ENCODE data around the gene SPATA45. TPM values are rescaled to one million over a fixed set of nuclear protein-coding genes. Genes with fewer than 3 reads are reported as not detected.
A peak's percentile ranks its signal among the peaks of the same experiment; 100 is the strongest.
"Not testable (repeated sequence)": the region's sequence is repeated elsewhere in the genome, so short reads cannot be mapped to it uniquely, and the experiment has no call there.

SPATA45 gene
- polyA plus RNA-seq, 3 donors from 2014 or later = not detected

DNA sequence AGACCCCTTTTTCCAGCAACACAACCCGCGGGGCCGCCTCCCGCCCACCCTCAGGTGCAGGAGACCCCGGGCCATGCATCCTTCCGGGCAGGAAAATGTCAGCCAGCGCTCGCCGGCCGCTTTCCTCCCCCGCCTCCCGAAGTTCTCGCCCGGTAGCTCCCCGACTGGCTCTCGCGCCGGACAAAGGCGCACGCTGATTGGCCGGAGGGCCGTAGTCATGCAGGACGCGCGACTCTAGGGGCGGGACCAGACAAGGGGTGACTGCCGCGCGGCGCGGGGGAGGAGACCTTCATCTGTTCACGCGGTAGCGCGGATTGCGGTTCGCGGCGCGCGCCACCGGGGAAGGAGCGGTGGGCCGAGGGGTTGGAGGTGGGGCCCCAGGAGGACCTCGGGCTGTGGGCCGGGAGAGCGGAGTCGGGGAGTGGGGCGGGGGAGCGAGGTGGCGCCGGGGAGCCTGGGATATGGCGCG is 10.6 kb upstream of the SPATA45 start, which contains the start of gene FLVCR1:
FLVCR1 (plus strand) TSS at position 284 of the 469 bp plus-strand sequence; CDS start at position 462, 178 bp downstream.
- peaks cover 3 to 10% (median 4%) of the 10 kb centered on the region in 3 donors for H3K27me3 Mint-ChIP-seq (ENCODE audit: low read depth in 3 of 3)
- peak within 1 kb of the TSS in 5 of 6 donors; percentile 91 to 96 (median 94) for H3K27ac Mint-ChIP-seq
- peak within 1 kb of the TSS in 4 of 5 donors; percentile 21 to 97 (median 78) for H3K4me3 Mint-ChIP-seq
- H3K36me3 Mint-ChIP-seq = peaks cover 4 to 12% (median 5%) of the 10 kb centered on the region in 3 donors
- peaks cover 21 to 26% of the 10 kb centered on the region in 2 donors for H3K4me1 Mint-ChIP-seq
- peak; percentile 94 to 95 (median 94) for DNase-seq
- no peaks in the 10 kb centered on the region for H3K9me3 Mint-ChIP-seq

DNA sequence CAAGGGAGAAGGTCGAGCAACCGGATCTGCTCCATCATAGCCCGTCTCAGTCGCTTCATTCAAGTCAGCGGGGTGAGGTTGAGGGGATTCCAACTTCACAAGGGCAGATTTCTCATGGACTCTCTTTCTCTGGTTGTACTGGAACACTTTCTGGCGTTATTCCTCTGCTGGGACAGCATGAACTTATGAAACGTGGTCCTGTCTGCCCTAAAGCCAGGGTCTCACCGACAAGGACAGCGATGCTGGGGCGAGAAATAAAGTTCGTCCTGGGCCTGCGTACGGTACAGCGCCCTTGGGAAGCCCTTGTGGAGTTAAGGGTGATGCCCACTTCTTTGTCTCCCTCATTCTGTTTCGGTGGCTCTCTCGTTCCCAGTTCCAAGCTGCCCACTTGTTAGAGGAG is 9.3 kb upstream of the SPATA45 start:
- no peak for DNase-seq
- H3K9me3 Mint-ChIP-seq = no peaks in the 10 kb centered on the region
- H3K27me3 Mint-ChIP-seq (ENCODE audit: low read depth in 3 of 3) = peaks cover 3 to 10% (median 4%) of the 10 kb centered on the region in 3 donors
- peak overlapping the region in 5 of 6 donors; percentile 14 to 76 (median 30) for H3K27ac Mint-ChIP-seq
- peaks cover 17 to 25% of the 10 kb centered on the region in 2 donors for H3K4me1 Mint-ChIP-seq
- H3K4me3 Mint-ChIP-seq = peak overlapping the region in 4 of 5 donors; percentile 21 to 65 (median 49)
- peaks cover 5 to 21% (median 7%) of the 10 kb centered on the region in 3 donors for H3K36me3 Mint-ChIP-seq

DNA sequence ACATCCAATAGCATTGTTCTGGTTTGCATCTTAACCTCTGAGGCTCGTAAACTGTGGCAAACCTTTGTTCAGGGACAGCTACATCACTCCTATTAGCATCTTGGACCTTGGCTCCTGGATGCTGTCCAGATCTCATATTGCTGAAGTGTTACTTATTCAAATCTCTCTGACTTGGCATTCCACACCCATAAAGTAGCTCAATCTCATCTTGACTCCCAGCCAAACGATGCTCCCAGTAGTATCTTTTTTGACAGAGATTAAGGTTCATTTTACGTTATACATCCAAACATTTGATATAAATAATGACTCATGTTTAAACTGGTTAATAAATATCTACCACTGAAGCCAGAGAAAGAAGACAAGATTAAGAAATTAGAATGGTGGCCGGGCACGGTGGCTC is 6.2 kb upstream of the SPATA45 start:
- no peak for DNase-seq
- Mint-ChIP-seq H3K4me3 (no peak overlapping the region), H3K9me3 (no peaks in the 10 kb centered on the region), H3K27me3 (ENCODE audit: low read depth in 3 of 3) (peaks cover 3 to 8% (median 4%) of the 10 kb centered on the region in 3 donors), H3K27ac (peak overlapping the region in 1 of 6 donors; percentile 64), H3K4me1 (peaks cover 17% of the 10 kb centered on the region in 2 donors), H3K36me3 (peaks cover 5 to 21% (median 7%) of the 10 kb centered on the region in 3 donors)

DNA sequence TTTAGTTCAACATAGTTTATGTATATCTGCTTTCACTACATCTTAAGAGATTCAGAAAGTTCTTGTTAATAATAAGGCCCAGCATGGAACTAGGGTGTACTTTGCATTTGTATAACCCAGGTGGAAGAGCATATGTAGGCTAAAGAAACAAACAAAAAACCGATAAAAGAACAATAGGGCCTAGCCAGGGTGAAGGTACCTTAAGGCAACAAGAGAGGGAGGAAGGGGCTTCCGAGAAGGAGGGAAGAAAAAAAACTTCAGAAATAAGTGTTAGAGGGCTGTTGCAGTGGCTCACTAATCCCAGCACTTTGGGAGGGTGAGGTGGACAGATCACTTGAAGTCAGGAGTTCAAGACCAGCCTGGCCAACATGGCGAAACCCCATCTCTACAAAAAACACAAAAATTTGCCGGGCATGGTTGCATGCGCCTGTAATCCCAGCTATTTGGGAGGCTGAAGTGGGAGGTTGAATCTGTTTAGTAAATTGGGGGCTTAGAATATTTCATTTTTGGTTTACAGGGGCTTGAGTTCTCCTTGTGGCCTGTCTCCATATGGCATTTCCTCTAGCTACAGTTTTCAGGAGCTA is 4.7 kb upstream of the SPATA45 start:
- no peak for DNase-seq
- Mint-ChIP-seq H3K27me3 (ENCODE audit: low read depth in 3 of 3) (no peaks in the 10 kb centered on the region), H3K4me1 (peaks cover 9 to 10% of the 10 kb centered on the region in 2 donors), H3K9me3 (no peaks in the 10 kb centered on the region), H3K4me3 (no peak overlapping the region), H3K36me3 (peaks cover 5 to 21% (median 7%) of the 10 kb centered on the region in 3 donors), H3K27ac (no peak overlapping the region)

DNA sequence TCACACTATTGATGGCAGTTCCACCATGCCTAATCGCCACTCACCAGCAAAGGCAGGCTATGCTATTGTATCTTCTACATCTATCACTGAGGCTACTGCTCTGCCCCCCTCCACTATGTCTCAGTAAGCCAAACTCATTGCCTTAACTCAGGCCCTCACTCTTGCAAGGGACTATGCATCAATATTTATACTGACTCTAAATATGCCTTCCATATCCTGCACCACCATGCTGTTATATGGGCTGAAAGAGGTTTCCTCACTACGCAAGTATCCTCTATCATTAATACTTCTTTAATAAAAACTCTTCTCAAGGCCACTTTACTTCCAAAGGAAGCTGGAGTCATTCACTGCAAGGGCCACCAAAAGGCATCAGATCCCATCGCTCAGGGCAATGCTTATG is 2.9 kb downstream of the SPATA45 start:
- H3K36me3 Mint-ChIP-seq; H3K9me3 Mint-ChIP-seq; H3K27ac Mint-ChIP-seq; H3K4me1 Mint-ChIP-seq; DNase-seq; H3K27me3 Mint-ChIP-seq (ENCODE audit: low read depth in 3 of 3); H3K4me3 Mint-ChIP-seq: not testable (repeated sequence)

DNA sequence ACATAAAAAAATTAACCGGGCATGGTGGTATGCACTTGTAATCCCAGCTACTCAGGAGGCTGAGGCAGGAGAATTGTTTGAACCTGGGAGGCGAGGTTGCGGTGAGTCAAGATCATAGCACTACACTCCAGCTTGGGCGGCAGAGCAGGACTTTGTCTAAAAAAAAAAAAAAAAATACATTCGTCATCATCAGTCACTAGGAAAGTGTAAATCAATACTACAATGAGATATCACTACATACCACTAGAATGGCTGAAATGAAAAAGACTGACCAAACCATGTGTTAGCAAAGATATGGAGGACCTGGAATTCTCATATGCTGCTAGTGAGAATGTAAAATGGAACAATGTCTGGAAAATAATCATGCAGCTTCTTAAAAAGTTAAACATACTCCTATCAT is 9.3 kb downstream of the SPATA45 start:
- H3K36me3 Mint-ChIP-seq = no peaks in the 10 kb centered on the region
- H3K4me3 Mint-ChIP-seq = no peak overlapping the region
- H3K27ac Mint-ChIP-seq = no peak overlapping the region
- no peaks in the 10 kb centered on the region for H3K9me3 Mint-ChIP-seq
- peaks cover 0 to 2% (median 1%) of the 10 kb centered on the region in 3 donors for H3K27me3 Mint-ChIP-seq (ENCODE audit: low read depth in 3 of 3)
- DNase-seq = no peak
- peaks cover 10 to 11% of the 10 kb centered on the region in 2 donors for H3K4me1 Mint-ChIP-seq

DNA sequence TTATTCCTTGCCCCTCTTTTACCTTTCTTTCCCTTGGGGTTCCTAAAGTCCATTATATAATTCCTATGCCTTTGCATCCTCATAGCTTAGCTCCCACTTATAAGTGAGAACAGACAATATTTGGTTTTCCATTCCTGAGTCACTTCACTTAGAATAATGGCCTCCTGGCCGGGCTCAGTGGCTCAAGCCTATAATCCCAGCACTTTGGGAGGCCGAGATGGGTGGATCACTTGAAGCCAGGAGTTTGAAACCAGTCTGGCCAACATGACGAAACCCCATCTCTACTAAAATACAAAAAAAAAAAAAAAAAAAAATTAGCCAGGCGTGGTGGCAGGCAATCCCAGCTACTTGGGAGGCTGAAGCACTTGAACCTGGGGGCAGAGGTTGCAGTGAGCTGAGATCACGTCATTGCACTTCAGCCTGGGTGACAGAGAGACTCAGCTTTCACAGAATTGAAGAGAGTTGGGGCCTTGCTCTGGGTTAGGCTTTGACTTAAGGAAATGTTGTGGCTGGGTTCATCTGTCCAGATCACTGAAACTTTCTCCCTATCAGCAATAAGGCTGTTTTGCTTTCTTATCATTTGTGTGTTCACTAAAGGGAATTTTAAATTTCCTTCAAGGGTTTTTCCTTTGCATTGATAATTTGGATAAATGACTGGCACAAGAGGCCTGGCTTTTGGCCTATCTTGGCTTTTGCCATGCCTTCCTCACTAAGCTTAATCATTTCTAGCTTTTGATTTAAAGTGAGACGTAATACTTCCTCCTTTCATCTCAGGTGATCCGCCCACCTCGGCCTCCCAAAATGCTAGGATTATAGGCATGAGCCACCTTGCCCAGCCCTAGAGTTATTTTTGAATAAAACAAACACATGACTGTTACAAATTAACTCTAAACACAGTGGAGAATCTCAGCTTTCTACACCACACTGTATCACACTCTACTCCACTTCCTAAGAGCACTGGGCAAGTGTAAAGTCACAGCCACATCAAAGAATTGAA is 13.9 kb downstream of the SPATA45 start:
- Mint-ChIP-seq H3K4me3 (peak overlapping the region in 4 of 5 donors; percentile 10 to 44 (median 29)), H3K4me1 (peaks cover 10 to 11% of the 10 kb centered on the region in 2 donors)
- H3K27ac Mint-ChIP-seq; H3K9me3 Mint-ChIP-seq; H3K27me3 Mint-ChIP-seq (ENCODE audit: low read depth in 3 of 3); H3K36me3 Mint-ChIP-seq: not testable (repeated sequence)
- peak in 2 of 3 donors; percentile 28 to 43 for DNase-seq

DNA sequence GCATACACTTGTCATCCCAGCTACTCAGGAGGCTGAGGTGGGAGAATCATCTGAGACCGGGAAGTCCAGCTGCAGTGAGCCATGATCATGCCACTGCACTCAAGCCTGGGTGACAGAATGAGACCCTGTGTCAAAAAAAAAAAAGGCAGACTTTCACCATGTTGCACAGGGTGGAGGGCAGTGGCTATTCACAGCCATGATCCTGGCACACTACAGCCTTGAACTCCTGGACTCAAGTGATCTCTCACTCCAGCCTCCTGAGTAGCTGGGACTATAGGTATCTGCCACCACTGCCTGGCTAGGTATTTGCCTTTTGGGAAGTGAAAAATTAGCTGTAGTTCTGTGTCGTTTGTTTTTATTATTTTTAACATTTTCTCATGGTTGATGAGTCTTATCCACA is 19.1 kb downstream of the SPATA45 start:
- DNase-seq = no peak
- H3K27me3 Mint-ChIP-seq (ENCODE audit: low read depth in 3 of 3) = peaks cover 5 to 14% (median 6%) of the 10 kb centered on the region in 3 donors
- peaks cover 10 to 12% (median 12%) of the 10 kb centered on the region in 3 donors for H3K36me3 Mint-ChIP-seq
- H3K27ac Mint-ChIP-seq = no peak overlapping the region
- peaks cover under 1% of the 10 kb centered on the region in 2 donors for H3K4me1 Mint-ChIP-seq
- peaks cover 0 to 23% (median 15%) of the 10 kb centered on the region in 6 donors for H3K9me3 Mint-ChIP-seq
- no peak overlapping the region for H3K4me3 Mint-ChIP-seq

DNA sequence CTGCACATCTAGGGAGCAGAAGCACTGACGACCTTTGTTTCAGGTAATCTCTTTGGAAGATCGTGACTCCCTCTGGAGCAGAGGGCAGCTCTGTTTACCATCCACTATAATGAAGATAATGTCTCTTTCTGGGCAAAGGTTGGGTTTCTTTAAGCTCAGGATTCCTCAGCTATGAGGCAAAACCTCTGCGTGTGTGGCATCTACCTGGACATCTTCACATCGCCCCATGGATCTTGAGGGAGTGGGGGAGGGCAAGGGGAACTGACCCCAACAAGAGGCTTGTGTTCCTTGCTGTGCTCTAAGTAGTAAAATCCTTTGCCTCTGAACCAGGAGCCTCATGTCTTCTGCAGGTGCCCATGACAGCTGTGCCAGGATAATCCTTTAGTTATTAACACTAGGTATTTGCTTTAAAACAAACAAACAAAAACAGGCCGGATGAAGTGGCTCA is 19.6 kb downstream of the SPATA45 start:
- Mint-ChIP-seq H3K27ac (no peak overlapping the region), H3K4me1 (no peaks in the 10 kb centered on the region), H3K36me3 (peaks cover 11 to 12% (median 12%) of the 10 kb centered on the region in 3 donors), H3K9me3 (peaks cover 0 to 23% (median 15%) of the 10 kb centered on the region in 6 donors), H3K27me3 (ENCODE audit: low read depth in 3 of 3) (peaks cover 5 to 15% (median 6%) of the 10 kb centered on the region in 3 donors), H3K4me3 (no peak overlapping the region)
- no peak for DNase-seq

DNA sequence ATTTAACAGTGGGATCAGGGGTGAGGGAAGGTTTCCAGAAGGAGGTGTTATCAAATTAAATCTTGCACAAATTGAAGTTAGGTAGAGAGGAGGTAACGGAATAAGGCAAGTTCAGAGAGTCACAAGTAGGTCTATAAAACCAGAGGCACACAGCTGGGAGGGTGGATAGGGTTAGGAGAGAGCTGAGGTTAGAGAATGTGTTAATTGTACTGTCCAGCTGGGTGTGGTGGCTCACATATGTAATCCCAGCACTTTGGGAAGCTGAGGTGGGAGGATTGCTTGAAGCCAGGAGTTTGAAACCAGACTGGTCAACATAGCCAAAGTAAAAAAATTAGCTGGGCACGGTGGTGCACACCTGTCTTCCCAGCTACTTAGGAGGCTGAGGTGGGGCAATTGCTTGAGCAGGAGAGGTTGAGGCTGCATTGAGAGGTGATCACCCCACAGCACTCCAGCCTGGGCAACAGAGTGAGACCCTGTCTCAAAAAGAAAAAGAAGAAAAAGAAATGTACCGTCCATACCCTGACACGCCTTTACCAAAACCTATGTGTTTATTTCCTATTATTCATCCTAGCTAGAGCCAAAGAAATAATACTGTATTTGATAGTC is 20.2 kb downstream of the SPATA45 start:
- Mint-ChIP-seq H3K27me3 (ENCODE audit: low read depth in 3 of 3) (peaks cover 5 to 15% (median 6%) of the 10 kb centered on the region in 3 donors), H3K4me1 (no peaks in the 10 kb centered on the region), H3K36me3 (peaks cover 11 to 12% (median 12%) of the 10 kb centered on the region in 3 donors), H3K4me3 (no peak overlapping the region), H3K9me3 (peaks cover 0 to 23% (median 15%) of the 10 kb centered on the region in 6 donors), H3K27ac (no peak overlapping the region)
- no peak for DNase-seq

DNA sequence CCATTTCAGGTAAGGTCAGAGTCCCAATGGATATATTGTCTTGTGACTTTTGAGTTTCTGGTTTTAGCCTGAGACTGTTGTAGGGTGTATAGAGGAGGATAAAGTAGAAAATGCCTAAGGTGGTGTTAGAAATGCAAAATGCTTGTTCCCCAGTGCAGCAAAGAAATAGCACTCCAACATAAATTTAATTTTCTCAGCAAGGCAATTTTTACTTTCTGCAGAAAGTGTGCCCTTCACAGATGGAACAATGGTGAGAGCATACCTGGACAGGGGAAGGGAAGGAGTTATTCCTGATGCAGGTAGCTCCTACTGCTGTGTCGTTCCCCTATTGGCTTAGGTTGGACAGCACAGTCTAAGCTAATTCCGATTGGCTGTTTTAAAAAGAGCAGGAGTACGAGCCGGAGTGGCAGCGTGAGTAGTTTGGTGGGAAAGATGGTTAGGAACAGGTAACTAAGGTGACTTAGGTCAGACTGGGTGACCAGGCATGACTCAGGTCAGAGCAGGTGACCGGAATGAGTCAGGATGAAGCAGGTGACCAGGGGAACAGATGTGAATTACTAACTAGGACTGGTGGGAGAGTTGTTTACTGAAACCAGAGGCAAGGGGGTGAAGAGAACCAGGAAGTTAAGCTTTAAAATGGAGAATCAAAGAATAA is 21.5 kb downstream of the SPATA45 start:
- DNase-seq = no peak
- H3K27me3 Mint-ChIP-seq (ENCODE audit: low read depth in 3 of 3) = peaks cover 2 to 15% (median 6%) of the 10 kb centered on the region in 3 donors
- peaks cover 11 to 12% (median 12%) of the 10 kb centered on the region in 3 donors for H3K36me3 Mint-ChIP-seq
- peaks cover 0 to 23% (median 15%) of the 10 kb centered on the region in 6 donors for H3K9me3 Mint-ChIP-seq
- no peak overlapping the region for H3K27ac Mint-ChIP-seq
- no peaks in the 10 kb centered on the region for H3K4me1 Mint-ChIP-seq
- no peak overlapping the region for H3K4me3 Mint-ChIP-seq

DNA sequence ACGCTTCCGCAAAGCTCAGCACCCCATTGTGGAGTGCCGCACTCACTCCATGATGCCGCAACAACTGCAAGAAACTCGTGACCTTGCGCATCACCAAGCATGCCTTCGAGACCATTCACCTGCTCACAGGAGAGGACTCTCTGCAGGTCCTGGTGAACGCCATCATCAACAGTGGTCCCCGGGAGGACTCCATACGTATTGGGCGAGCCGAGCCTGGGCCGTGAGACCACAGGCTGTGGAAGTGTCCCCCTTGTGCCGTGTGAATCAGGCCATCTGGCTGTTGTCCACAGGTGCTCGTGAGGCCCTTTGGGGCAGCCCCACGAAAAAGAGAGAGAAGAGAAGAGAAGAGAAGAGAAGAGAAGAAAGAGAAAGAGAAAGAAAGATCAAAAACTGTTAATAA is 23.2 kb downstream of the SPATA45 start:
- peaks cover 5 to 15% (median 7%) of the 10 kb centered on the region in 3 donors for H3K27me3 Mint-ChIP-seq (ENCODE audit: low read depth in 3 of 3)
- H3K27ac Mint-ChIP-seq = no peak overlapping the region
- H3K4me1 Mint-ChIP-seq = peaks cover 0 to 6% of the 10 kb centered on the region in 2 donors
- no peak for DNase-seq
- peaks cover 0 to 23% (median 15%) of the 10 kb centered on the region in 6 donors for H3K9me3 Mint-ChIP-seq
- no peak overlapping the region for H3K4me3 Mint-ChIP-seq
- H3K36me3 Mint-ChIP-seq = peaks cover 11 to 12% (median 12%) of the 10 kb centered on the region in 3 donors

DNA sequence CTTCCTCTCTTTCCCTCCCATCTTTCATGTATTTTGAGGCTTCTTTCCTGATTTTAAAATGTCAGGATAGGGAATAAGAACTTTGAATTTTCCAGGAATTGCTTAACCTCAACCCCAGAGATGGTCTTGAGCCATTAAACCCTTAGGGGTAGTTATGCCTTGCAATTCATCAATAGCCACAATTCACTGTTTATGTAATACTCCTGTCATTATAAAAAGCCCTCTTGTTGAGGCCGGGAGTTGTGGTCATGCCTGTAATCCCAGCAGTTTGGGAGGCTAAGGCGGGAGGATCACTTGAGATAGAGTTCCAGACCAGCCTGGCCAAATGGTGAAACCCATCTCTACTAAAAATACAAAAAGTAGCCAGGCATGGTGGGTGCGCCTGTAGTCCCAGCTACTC is 24.5 kb downstream of the SPATA45 start:
- Mint-ChIP-seq H3K4me1 (peaks cover 0 to 6% of the 10 kb centered on the region in 2 donors), H3K4me3 (no peak overlapping the region), H3K9me3 (peaks cover 0 to 23% (median 15%) of the 10 kb centered on the region in 6 donors), H3K27me3 (ENCODE audit: low read depth in 3 of 3) (peaks cover 6 to 15% (median 7%) of the 10 kb centered on the region in 3 donors), H3K36me3 (peaks cover 11 to 12% (median 12%) of the 10 kb centered on the region in 3 donors), H3K27ac (no peak overlapping the region)
- DNase-seq = no peak
